ENCODE measurements around the gene RHEX.
"Not testable (repeated sequence)": the region's sequence is repeated elsewhere in the genome, so short reads cannot be mapped to it uniquely, and the experiment has no call there.

Gene RHEX

GRCh38 chr1:206052919-206053610 is at the start of gene RHEX:
Gene RHEX, plus strand, starts transcription at chr1:206053173. Its CDS starts 44,656 bp downstream, at chr1:206097829.
- H3K4me3 ChIP-seq (ENCODE audit: low read length); DNase-seq (ENCODE audit: low read depth): not testable (repeated sequence)

GRCh38 chr1:206003854-206004800 is 48.8 kb upstream of the RHEX start:
- no peak overlapping the region for H3K4me3 ChIP-seq (ENCODE audit: low read length)
- no peak for TF ChIP-seq CTCF (conservative IDR thresholded peaks at IDR 0.05; ENCODE audit: low read depth, low read length)
- DNase-seq (ENCODE audit: low read depth), result no peak

- DNase-seq (ENCODE audit: low read depth), result no peak
- TF ChIP-seq CTCF (conservative IDR thresholded peaks at IDR 0.05; ENCODE audit: low read depth, low read length), result no peak
- H3K4me3 ChIP-seq (ENCODE audit: low read length), result no peak overlapping the region
Measured at GRCh38 chr1:206004826-206005225, 48.1 kb upstream of the RHEX start.

- no peak for TF ChIP-seq CTCF (conservative IDR thresholded peaks at IDR 0.05; ENCODE audit: low read depth, low read length)
- no peak overlapping the region for H3K4me3 ChIP-seq (ENCODE audit: low read length)
- DNase-seq (ENCODE audit: low read depth), result no peak
Measured at GRCh38 chr1:206005234-206005633, 47.7 kb upstream of the RHEX start.

- no peak overlapping the region for H3K4me3 ChIP-seq (ENCODE audit: low read length)
- DNase-seq (ENCODE audit: low read depth), result no peak
- TF ChIP-seq CTCF (conservative IDR thresholded peaks at IDR 0.05; ENCODE audit: low read depth, low read length), result no peak
Measured at GRCh38 chr1:206005778-206006180, 47.2 kb upstream of the RHEX start.

- TF ChIP-seq CTCF (conservative IDR thresholded peaks at IDR 0.05; ENCODE audit: low read depth, low read length), result no peak
- H3K4me3 ChIP-seq (ENCODE audit: low read length), result no peak overlapping the region
- no peak for DNase-seq (ENCODE audit: low read depth)
Measured at GRCh38 chr1:206006946-206007345, 46.0 kb upstream of the RHEX start.

GRCh38 chr1:206010060-206010459 is 42.9 kb upstream of the RHEX start:
- DNase-seq (ENCODE audit: low read depth), result no peak
- no peak overlapping the region for H3K4me3 ChIP-seq (ENCODE audit: low read length)
- no peak for TF ChIP-seq CTCF (conservative IDR thresholded peaks at IDR 0.05; ENCODE audit: low read depth, low read length)

Measured in retinal pigment epithelial cell (primary cell).